ENCODE measurements around the gene RUSC2.

DNA sequence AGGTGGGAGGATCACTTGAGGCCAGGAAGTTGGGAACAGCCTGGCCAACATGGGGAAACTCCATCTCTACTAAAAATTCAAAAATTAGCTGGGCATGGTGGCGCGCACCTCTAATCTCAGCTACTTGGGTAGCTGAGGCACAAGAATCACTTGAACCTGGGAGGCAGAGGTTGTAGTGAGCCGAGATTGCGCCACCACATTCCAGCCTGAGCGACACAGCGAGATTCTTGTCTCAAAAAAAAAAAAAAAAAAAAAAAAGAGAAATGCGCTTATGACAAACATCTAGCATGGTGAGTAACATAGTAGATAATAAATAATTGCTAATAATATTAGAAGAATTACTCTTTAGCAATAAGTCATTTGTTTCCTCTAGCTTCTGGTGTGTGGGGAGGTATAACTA, 25.9 kb downstream of the RUSC2 start:
- no peak for TF ChIP-seq CTCF (IDR thresholded peaks at IDR 0.05 in 4 of 5, conservative IDR thresholded peaks at IDR 0.05 in 1 of 5)
- TF ChIP-seq POLR2A (IDR thresholded peaks at IDR 0.05) = no peak
